Gastrocnemius medialis (tissue), 4 donors: ENCODE results near the gene NDUFB2.

Source experiments
- CTCF ChIP-seq, 5 experiments: fragments of 450-650 bp in 3 of 5; fragments of 200-600 bp in 2 of 5; sonication (generic) in 2 of 5; IDR thresholded peaks in 4 of 5; conservative IDR thresholded peaks in 1 of 5; 1 replicate in 4 of 5; 2 replicates in 1 of 5; pipeline ENCODE4 v1.5.1; 2016 to 2019; ENCODE audit warnings: antibody characterized with exemption in 5 of 5, mild to moderate bottlenecking in 3 of 5, moderate library complexity in 3 of 5
- POLR2A ChIP-seq, 2 donors: fragments of 450-650 bp; IDR thresholded peaks; one replicate each; pipeline ENCODE4 v1.6.1; 2017; ENCODE audit warnings: antibody characterized with exemption in 2 of 2, mild to moderate bottlenecking in 2 of 2, moderate library complexity in 2 of 2

DNA sequence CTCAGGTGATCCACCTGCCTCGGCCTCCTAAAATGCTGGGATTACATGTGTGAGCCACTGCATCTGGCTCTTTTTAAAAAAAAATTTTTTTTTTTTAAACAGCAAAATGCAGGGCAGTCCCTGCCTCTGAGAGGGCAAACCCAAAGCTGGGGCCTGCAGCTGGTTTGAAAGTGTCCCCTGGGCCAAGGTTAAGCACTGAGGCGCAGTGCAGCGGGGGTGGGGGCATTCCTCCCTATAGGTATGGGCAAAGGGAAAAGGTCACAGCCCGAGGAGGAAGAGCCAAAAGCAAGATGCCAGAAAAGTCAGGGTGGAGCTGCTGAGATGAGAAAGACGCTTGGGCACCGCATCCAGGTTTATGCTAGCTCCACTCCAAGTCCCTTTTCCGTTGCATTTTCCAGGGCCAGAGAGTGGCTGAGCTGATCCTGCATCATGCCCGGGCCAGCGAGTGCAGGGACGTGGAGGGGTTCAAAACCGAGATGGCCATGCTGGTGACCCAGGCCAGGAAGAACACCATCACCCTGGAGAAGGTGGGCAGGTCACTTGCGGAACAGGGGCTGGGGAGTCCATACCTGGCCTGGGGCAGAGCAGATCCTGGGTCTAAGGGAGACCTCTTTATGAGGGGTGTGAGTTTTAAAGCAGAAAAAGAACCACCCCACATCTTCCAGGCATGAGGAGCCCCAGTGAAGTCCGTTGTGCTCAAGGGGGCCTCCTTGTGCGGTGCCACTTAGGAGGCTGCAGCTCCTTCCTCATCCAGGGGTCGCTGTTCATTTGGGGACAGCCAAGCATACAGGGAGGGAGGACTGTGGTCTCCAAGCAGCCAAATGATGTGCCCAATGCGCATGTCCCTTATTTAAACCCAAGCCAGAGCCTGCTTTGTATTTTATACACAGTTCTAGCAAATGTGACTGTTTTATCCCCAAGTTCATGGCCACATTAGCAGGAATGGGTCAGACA, 7.0 kb upstream of the NDUFB2 start:
- TF ChIP-seq CTCF (IDR thresholded peaks at IDR 0.05 in 4 of 5, conservative IDR thresholded peaks at IDR 0.05 in 1 of 5) = no peak
- TF ChIP-seq POLR2A (IDR thresholded peaks at IDR 0.05) = no peak
